Measurements from ENCODE around the gene ZSCAN20. TPM values are rescaled to one million over a fixed set of nuclear protein-coding genes. Genes with fewer than 3 reads are reported as not detected.

The ZSCAN20 gene
- polyA plus RNA-seq, 1 donor (not counting 4 experiments of a cell fraction or from before 2014, with no cell fraction given), result 3.1 TPM

- Histone ChIP-seq H4K20me1 (ENCODE audit: control insufficient read depth, extremely low read depth, insufficient read depth, low read length) (no peaks in the 10 kb centered on the region), H3K9me1 (ENCODE audit: control insufficient read depth, extremely low read depth, insufficient read depth, low read length) (peaks cover 2% of the 10 kb centered on the region), H3K9ac (ENCODE audit: control insufficient read depth, extremely low read depth, insufficient read depth, low read length) (no peak overlapping the region), H3K36me3 (ENCODE audit: control insufficient read depth in 2 of 2, extremely low read depth in 1 of 2, insufficient read depth in 2 of 2, low read length in 2 of 2) (peaks cover 0 to 18% of the 10 kb centered on the region in 2 experiments), H3K27ac (ENCODE audit: control insufficient read depth, insufficient read depth, low read length) (no peak overlapping the region), H3K27me3 (ENCODE audit: control insufficient read depth, extremely low read depth, insufficient read depth, low read length) (no peaks in the 10 kb centered on the region), H3K79me2 (ENCODE audit: control insufficient read depth, insufficient read depth, low read length) (peaks cover 83% of the 10 kb centered on the region), H3K4me2 (ENCODE audit: control insufficient read depth, extremely low read depth, insufficient read depth, low read depth, low read length) (peak overlapping the region; percentile 3), H2AFZ (ENCODE audit: control insufficient read depth, low read length) (no peak overlapping the region), H3K9me3 (ENCODE audit: control insufficient read depth, low read depth, low read length) (no peaks in the 10 kb centered on the region), H3K4me1 (ENCODE audit: control insufficient read depth, extremely low read depth, insufficient read depth, low read length) (peaks cover 36% of the 10 kb centered on the region), H3K4me3 (ENCODE audit: control insufficient read depth in 2 of 3, extremely low read depth in 1 of 3, insufficient read depth in 2 of 3, low read depth in 1 of 3, low read length in 3 of 3) (no peak overlapping the region)
- FAIRE-seq (no peak), DNase-seq (ENCODE audit: low read depth, low spot score) (no peak)
- dilution Hi-C loops (cut with MboI; ENCODE audit: extremely low pct_ligation_motif_present, low sequenced_read_pairs), result no loop called here
- TF ChIP-seq EZH2 (IDR thresholded peaks at IDR 0.05; ENCODE audit: low read length), result no peak
- TF ChIP-seq, protein P1, sequence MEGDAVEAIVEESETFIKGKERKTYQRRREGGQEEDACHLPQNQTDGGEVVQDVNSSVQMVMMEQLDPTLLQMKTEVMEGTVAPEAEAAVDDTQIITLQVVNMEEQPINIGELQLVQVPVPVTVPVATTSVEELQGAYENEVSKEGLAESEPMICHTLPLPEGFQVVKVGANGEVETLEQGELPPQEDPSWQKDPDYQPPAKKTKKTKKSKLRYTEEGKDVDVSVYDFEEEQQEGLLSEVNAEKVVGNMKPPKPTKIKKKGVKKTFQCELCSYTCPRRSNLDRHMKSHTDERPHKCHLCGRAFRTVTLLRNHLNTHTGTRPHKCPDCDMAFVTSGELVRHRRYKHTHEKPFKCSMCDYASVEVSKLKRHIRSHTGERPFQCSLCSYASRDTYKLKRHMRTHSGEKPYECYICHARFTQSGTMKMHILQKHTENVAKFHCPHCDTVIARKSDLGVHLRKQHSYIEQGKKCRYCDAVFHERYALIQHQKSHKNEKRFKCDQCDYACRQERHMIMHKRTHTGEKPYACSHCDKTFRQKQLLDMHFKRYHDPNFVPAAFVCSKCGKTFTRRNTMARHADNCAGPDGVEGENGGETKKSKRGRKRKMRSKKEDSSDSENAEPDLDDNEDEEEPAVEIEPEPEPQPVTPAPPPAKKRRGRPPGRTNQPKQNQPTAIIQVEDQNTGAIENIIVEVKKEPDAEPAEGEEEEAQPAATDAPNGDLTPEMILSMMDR (optimal IDR thresholded peaks at IDR 0.05 in 1 of 3, IDR thresholded peaks at IDR 0.05 in 1 of 3, conservative IDR thresholded peaks at IDR 0.05 in 1 of 3; ENCODE audit: extremely low read depth in 1 of 3, insufficient read depth in 2 of 3, low read length in 3 of 3), result no peak
Observed at GRCh38 chr1:33426916-33427315, 45.5 kb upstream of the ZSCAN20 start.

DNA sequence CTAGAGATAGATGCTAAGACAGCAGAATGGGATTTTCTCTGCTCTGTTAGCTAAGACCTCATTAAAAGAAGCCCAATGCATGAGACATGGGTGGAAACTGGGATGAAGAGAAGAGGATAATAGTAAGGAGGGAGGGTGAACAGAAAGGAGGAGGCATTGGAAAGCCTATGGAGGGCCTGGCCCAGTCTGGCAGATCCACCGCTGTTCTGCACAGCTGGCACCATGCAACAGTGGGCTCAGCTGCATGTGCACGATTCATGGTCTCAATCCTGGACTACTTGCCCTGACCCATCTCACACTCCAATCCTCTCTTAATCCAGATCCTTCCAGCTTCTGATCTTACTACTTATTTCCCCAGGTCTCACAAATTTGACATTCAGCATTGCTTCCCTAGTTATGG lies 43.8 kb upstream of the ZSCAN20 start:
- Histone ChIP-seq H3K4me1 (ENCODE audit: control insufficient read depth, extremely low read depth, insufficient read depth, low read length) (peaks cover 51% of the 10 kb centered on the region), H3K79me2 (ENCODE audit: control insufficient read depth, insufficient read depth, low read length) (peaks cover 66% of the 10 kb centered on the region), H3K4me3 (ENCODE audit: control insufficient read depth in 2 of 3, extremely low read depth in 1 of 3, insufficient read depth in 2 of 3, low read depth in 1 of 3, low read length in 3 of 3) (peak overlapping the region; percentile 68 to 83 (median 73)), H2AFZ (ENCODE audit: control insufficient read depth, low read length) (no peak overlapping the region), H3K27me3 (ENCODE audit: control insufficient read depth, extremely low read depth, insufficient read depth, low read length) (no peaks in the 10 kb centered on the region), H3K4me2 (ENCODE audit: control insufficient read depth, extremely low read depth, insufficient read depth, low read depth, low read length) (peak overlapping the region; percentile 88), H3K9me1 (ENCODE audit: control insufficient read depth, extremely low read depth, insufficient read depth, low read length) (no peaks in the 10 kb centered on the region), H3K9ac (ENCODE audit: control insufficient read depth, extremely low read depth, insufficient read depth, low read length) (peak overlapping the region; percentile 1), H4K20me1 (ENCODE audit: control insufficient read depth, extremely low read depth, insufficient read depth, low read length) (no peaks in the 10 kb centered on the region), H3K9me3 (ENCODE audit: control insufficient read depth, low read depth, low read length) (no peaks in the 10 kb centered on the region), H3K27ac (ENCODE audit: control insufficient read depth, insufficient read depth, low read length) (no peak overlapping the region), H3K36me3 (ENCODE audit: control insufficient read depth in 2 of 2, extremely low read depth in 1 of 2, insufficient read depth in 2 of 2, low read length in 2 of 2) (peaks cover 0 to 16% of the 10 kb centered on the region in 2 experiments)
- dilution Hi-C loops (cut with MboI; ENCODE audit: extremely low pct_ligation_motif_present, low sequenced_read_pairs), result no loop called here
- DNase-seq (ENCODE audit: low read depth, low spot score) (no peak), FAIRE-seq (no peak)
- no peak for TF ChIP-seq EZH2 (IDR thresholded peaks at IDR 0.05; ENCODE audit: low read length)
- TF ChIP-seq, protein P1 (optimal IDR thresholded peaks at IDR 0.05 in 1 of 3, IDR thresholded peaks at IDR 0.05 in 1 of 3, conservative IDR thresholded peaks at IDR 0.05 in 1 of 3; ENCODE audit: extremely low read depth in 1 of 3, insufficient read depth in 2 of 3, low read length in 3 of 3), result no peak

All from keratinocyte (primary cell).